Epidermal melanocyte (primary cell): ENCODE results near the gene ALG8.
"Not testable (repeated sequence)": the region's sequence is repeated elsewhere in the genome, so short reads cannot be mapped to it uniquely, and the experiment has no call there.

ENCODE experiments used
- DNase-seq: peaks from one replicate; pipeline ENCODE4 v3.0.0; 2011; ENCODE audit warnings: low spot score; ENCODE audit not compliant: insufficient read length

The ALG8 gene

GRCh38 chr11:78071717-78072116 lies 67.7 kb downstream of the ALG8 start:
- no peak for DNase-seq

GRCh38 chr11:78070621-78071020 lies 68.8 kb downstream of the ALG8 start:
- DNase-seq, result no peak

GRCh38 chr11:78069465-78069864 lies 70.0 kb downstream of the ALG8 start:
- DNase-seq, result no peak

GRCh38 chr11:78067704-78068103 lies 71.7 kb downstream of the ALG8 start:
- no peak for DNase-seq

- DNase-seq, result no peak
Measured at GRCh38 chr11:78066471-78066870, 73.0 kb downstream of the ALG8 start.

GRCh38 chr11:78065203-78065602 lies 74.2 kb downstream of the ALG8 start:
- DNase-seq, result no peak

GRCh38 chr11:78063440-78064181 lies 75.8 kb downstream of the ALG8 start, which contains the start of gene THRSP:
TSS of gene THRSP (plus strand) at chr11:78063861. CDS start at chr11:78063882, 21 bp downstream.
- DNase-seq, result no peak

GRCh38 chr11:78062671-78063070 lies 76.8 kb downstream of the ALG8 start:
- no peak for DNase-seq

GRCh38 chr11:78061921-78062311 lies 77.5 kb downstream of the ALG8 start:
- DNase-seq, result no peak

- DNase-seq, result no peak
Measured at GRCh38 chr11:78061088-78061920, 78.1 kb downstream of the ALG8 start.

- no peak for DNase-seq
Measured at GRCh38 chr11:78060533-78060932, 78.9 kb downstream of the ALG8 start.

- not testable (repeated sequence) for DNase-seq
Measured at GRCh38 chr11:78059749-78060328, 79.6 kb downstream of the ALG8 start.

- DNase-seq, result no peak
Measured at GRCh38 chr11:78057462-78058055, 81.9 kb downstream of the ALG8 start.

- no peak for DNase-seq
Measured at GRCh38 chr11:78056093-78056492, 83.3 kb downstream of the ALG8 start.

- no peak for DNase-seq
Measured at GRCh38 chr11:78054971-78055370, 84.5 kb downstream of the ALG8 start.

GRCh38 chr11:78050964-78051831 lies 88.2 kb downstream of the ALG8 start:
- no peak for DNase-seq
